Glomerular visceral epithelial cell (primary cell): ENCODE results near the gene HS3ST2.
"Not testable (repeated sequence)": the region's sequence is repeated elsewhere in the genome, so short reads cannot be mapped to it uniquely, and the experiment has no call there.

Experiments used
- DNase-seq: peaks from one replicate; pipeline ENCODE4 v3.0.0-alpha.2; 2016; ENCODE audit errors: extremely low spot score

Gene HS3ST2

DNA sequence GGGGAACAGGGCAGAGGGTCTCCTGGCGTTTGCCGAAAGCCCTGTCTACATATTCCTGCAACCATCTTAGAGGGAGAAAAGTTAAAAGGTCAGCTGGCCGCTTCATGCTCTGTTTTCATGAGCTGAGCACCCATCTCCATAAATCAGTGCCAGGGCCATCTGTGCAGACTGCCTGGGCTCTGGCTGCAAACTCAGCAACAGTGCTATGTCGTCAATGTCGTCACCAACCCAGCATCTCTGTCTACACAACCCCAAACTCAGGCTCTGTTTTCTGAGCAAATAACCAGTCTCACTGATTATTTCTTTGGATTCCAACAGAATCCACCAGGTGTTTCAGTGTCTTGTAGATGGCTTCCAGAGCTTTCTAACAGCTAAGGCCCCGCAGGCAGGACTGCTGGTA, 65.0 kb downstream of the HS3ST2 start:
- DNase-seq = no peak

DNA sequence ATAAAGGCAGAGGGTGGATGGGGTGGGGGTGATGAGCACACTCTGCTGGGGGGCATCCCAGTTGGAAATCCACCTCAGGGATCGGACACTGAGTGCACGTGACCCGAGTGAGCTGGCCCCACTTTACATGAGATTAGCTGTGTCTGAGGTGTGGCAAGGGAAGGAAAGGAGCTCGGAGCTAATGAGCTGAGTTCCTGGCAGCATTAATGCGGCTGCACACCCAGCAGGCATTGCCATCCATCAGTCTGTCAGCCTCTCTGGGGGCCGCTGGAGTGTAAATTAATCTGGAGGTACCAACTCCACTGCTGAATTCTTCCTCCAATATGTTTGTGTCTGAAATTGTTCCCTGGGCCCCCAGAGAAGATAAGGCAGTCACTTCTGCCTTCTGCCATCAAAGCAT, 65.5 kb downstream of the HS3ST2 start:
- DNase-seq = no peak

GRCh38 chr16:22882981-22883380, 69.0 kb downstream of the HS3ST2 start:
- DNase-seq = no peak

GRCh38 chr16:22885951-22886350, 72.0 kb downstream of the HS3ST2 start:
- no peak for DNase-seq

GRCh38 chr16:22886927-22887326, 73.0 kb downstream of the HS3ST2 start:
- no peak for DNase-seq

DNA sequence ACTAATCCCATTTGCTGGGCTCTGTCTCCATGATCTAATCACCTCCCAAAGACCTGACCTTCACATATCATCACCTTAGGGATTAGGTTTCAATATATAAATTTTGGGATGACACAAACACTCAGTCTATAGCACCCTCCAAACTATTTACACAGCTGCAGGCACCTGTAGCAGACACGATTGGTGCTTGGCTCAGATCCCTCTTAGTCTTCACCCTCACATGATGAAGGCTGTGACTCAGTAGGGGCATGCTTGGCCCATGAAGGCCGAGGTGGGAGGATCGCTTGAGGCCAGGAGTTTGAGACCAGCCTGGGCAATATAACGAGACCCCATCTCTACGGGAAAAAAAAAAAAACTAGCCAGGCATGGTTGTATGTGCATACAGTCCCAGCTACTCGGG, 73.5 kb downstream of the HS3ST2 start:
- no peak for DNase-seq

GRCh38 chr16:22888791-22889190, 74.8 kb downstream of the HS3ST2 start:
- DNase-seq = no peak

DNA sequence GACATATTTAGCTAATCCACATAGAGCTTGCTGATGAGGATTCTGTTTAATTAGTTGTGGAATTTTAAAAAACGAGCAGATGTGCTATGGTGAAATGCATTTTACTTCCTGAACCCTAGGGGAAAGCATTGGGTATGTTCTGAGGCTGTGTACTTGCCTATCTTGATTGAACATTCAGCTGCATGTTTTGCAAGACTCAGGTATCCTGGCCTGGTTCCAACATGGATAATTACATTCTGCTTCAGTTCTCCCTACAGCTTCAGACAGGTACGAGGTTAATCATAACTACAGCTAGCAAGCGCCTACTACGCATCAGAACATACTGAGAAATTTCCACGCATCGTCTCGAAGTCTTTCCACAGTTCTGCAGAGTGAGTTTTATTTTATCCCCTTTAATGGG, 77.0 kb downstream of the HS3ST2 start:
- DNase-seq = no peak

DNA sequence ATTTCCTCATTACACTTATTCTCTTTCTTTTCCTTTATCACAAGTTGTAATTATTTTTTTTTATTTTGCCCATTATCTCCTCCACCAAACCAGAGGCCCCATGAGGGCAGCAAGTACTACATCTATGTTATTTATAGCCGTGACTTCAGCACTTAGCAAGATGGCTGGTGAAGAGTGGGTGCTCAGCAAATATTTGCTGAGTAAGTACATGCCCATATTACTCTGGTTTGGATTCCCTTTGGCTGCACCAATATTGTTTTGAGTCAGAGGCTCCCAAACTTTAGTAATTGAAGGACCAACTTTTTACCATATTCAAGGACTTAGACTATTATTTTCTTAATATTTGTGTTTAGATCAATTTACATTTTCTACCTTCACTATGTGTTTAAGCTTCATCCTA, 83.2 kb downstream of the HS3ST2 start:
- DNase-seq = no peak

DNA sequence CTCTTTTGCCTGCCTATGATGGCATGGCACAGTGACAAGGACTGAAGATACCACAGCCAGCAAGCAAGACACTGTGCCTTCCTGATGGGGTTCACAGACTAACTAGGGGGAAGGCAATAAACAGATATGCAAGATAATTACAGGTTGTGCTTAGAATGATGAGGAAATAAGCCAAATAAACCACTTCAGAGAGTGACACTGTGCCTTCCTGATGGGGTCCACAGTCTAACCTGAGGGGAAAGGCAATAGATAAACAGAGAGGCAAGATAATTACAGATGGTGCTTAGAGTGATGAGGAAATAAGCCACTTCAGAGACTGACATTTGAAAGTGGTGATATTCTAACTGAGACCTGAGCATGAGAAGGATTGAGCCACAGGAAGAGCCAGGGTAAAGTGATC, 84.2 kb downstream of the HS3ST2 start:
- DNase-seq = no peak

DNA sequence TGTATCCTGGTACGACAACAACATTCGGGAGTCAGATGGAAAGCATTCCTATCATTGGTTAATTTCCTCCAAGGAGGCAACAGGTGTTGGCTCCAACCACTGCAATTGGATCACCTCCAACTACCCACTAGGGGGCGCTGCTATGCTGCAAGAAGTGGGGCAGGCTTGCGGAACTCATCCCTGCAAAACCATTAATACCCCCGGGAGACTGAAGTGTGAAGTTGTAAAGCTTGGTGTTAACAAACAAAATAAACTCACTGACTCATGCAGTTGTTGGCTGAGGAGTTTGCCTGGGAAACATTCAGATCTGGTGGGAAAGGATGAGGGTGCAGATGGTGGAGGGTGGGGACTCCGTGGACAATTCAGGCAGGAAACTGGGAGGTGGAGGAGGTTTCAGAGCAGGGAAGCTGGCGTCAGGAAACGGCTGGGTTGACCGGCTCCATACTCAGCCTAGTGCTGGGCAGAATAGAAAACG, 84.9 kb downstream of the HS3ST2 start:
- peak; percentile 39 for DNase-seq

GRCh38 chr16:22899567-22899966, 85.6 kb downstream of the HS3ST2 start:
- not testable (repeated sequence) for DNase-seq

DNA sequence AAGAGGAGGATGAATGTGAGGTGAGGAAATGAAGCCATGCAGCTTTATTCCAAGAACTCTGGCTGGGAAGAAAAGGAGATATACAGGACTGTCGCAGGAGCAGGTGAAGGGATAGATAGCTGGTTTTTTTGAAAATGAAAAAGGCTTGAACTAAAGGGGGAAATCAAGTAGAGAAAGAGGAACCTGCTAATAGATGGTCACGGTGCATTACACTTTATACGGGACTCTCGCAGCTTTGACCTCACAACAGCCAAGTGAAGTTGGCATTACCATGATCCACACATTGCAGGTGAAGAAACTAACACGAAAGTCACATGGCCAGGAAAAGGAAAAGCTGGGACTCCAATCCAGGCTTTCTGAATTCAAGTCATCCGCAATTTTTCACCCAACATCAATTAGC, 86.9 kb downstream of the HS3ST2 start:
- no peak for DNase-seq

DNA sequence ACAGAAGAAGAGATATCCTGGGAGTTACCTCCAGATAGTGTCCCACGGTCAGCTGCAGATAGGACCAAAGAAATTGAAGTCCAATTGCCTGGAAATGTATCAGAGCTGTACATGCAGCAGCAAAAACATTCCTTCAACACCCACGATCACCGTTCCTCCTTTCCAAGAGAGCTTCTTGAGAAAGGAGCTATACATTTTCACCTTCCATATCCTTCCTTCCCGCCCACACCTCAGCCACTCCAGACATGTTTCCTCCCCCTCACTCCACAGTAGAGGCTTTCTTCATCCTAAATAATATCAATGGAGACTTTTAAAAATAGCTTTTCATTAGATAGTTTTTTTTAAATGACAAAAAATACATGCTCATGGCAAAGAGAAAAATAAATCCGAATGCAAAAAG, 87.6 kb downstream of the HS3ST2 start:
- DNase-seq = no peak

GRCh38 chr16:22903716-22904115, 89.8 kb downstream of the HS3ST2 start:
- no peak for DNase-seq

DNA sequence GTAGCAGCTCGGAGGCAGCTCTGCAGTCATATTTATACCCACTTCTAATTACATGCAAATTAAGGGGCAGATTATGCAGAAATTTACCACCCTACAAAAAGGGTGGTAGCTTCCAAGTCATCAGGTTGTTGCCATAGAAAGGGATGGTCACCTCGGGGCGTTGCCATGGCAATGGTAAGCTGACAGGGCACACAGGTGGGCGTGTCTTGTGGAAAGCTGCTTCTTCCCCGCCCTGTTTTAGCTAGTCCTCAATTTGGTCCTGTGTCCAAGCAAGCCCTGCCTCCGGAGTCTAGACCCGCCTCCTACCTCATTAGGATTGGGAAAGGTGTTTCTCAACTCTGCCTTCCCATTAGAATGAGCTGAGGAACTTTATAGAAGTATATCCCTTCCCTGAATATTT, 98.7 kb downstream of the HS3ST2 start:
- DNase-seq = no peak

GRCh38 chr16:22915003-22915402, 101.0 kb downstream of the HS3ST2 start:
- DNase-seq = no peak

DNA sequence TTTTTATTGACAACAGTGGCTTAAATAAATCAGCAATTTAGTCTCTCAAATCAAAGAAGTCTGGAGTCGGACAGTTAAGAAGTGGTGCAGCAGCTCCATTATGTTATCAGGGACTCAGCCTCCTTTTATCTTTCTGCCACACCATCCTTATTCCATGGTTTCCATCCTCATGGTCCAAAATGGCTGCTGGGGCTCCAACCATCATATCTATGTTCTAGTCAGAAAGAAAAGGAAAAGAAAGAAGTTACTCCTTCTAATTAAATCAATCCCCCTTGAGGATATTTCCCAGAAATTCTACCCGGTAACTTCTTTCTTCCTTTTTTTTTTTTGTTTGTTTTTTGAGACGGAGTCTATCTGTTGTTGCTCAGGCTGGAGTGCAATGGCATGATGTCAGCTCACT, 109.5 kb downstream of the HS3ST2 start:
- no peak for DNase-seq

GRCh38 chr16:22924492-22924891, 110.5 kb downstream of the HS3ST2 start:
- DNase-seq = no peak

- DNase-seq = no peak
Measured at GRCh38 chr16:22926105-22926751, 112.3 kb downstream of the HS3ST2 start.

DNA sequence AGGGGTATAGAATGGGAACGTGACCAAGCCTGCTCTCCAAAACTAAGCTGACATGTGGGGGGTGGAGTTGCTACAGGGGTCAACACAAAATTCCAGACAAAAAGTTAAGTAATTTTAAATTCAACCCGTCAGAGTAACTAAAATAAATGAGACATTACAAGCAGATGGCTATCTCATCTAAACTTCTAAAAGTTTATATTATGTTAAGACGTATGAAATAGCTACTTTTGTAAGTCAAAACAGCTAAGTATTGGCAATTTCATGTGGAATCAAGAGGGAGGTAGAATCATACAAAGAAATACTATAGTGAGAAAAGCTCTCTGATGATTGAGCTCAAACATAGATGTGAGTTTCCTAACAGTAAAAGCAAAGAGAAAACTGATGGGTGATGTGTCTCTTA, 113.3 kb downstream of the HS3ST2 start:
- no peak for DNase-seq

- no peak for DNase-seq
Measured at GRCh38 chr16:22928882-22929435, 115.0 kb downstream of the HS3ST2 start.

DNA sequence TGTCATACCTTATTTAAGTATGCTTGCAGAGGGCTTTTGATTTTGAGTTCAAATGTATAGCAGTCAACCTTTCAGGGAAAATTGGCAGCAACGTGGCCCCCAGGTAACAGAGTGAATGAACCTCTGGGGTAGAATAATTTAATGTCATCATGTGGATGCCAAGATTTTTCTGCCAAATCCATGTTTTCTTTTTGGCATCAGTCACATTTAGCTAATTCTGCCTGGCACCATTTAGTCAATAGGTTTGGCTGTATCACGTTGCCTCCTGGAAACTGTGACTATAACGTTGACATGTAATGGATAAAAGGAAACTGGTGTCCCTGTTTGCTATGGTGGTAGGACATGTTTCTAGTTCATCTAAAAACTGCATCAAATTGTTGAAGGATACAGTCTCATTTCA, 115.5 kb downstream of the HS3ST2 start:
- no peak for DNase-seq
